Measurements from ENCODE around the gene BRF1.
"Not testable (repeated sequence)": the region's sequence is repeated elsewhere in the genome, so short reads cannot be mapped to it uniquely, and the experiment has no call there.

DNA sequence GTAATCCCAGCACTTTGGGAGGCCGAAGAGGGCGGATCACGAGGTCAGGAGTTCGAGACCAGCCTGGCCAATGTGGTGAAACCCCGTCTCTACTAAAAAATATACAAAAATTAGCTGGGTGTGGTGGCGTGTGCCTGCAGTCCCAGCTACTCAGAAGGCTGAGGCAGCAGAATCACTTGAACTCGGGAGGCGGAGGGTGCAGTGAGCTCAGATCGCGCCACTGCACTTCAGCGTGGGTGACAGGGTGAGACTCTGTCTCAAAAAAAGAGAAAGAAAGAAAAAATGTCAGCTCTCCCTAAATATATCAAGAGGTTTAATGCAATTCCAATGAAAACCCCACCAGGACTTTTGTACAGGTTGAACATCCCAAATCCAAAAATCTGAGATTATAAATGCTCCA is 3.5 kb downstream of the BRF1 start:
- TF ChIP-seq, protein P1, sequence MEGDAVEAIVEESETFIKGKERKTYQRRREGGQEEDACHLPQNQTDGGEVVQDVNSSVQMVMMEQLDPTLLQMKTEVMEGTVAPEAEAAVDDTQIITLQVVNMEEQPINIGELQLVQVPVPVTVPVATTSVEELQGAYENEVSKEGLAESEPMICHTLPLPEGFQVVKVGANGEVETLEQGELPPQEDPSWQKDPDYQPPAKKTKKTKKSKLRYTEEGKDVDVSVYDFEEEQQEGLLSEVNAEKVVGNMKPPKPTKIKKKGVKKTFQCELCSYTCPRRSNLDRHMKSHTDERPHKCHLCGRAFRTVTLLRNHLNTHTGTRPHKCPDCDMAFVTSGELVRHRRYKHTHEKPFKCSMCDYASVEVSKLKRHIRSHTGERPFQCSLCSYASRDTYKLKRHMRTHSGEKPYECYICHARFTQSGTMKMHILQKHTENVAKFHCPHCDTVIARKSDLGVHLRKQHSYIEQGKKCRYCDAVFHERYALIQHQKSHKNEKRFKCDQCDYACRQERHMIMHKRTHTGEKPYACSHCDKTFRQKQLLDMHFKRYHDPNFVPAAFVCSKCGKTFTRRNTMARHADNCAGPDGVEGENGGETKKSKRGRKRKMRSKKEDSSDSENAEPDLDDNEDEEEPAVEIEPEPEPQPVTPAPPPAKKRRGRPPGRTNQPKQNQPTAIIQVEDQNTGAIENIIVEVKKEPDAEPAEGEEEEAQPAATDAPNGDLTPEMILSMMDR (IDR thresholded peaks at IDR 0.05), result not testable (repeated sequence)
- not testable (repeated sequence) for TF ChIP-seq POLR2A (IDR thresholded peaks at IDR 0.05)

Measured in thyroid gland (tissue), 4 donors.